Right lobe of liver (tissue), 6 donors: ENCODE measurements around the gene DNM3. TPM values are rescaled to one million over a fixed set of nuclear protein-coding genes. Genes with fewer than 3 reads are reported as not detected.

Experiments
- ATAC-seq, 4 donors: fragments of 200-7000 bp; cut with Tn5 transposase; one replicate each; pipeline ENCODE4 v1.9.1; 2020; ENCODE audit warnings: mild to moderate bottlenecking in 4 of 4, moderate library complexity in 4 of 4
- DNase-seq, 3 donors: peaks; one replicate each; pipeline ENCODE4 v3.0.0-alpha.2; 2020
- H3K27ac ChIP-seq, 3 donors: fragments of 200-600 bp; one replicate each; pipeline ENCODE4 v1.8.0; 2022
- H3K27me3 ChIP-seq, 2 donors: fragments of 200-600 bp; one replicate each; pipeline ENCODE4 v1.8.0; 2022
- H3K36me3 ChIP-seq, 4 donors: fragments of 200-600 bp; sonication (generic) in 1 of 4; one replicate each; pipeline versions ENCODE4 v1.5.1 to v1.8.0; 2017 to 2022; ENCODE audit warnings: control low read depth in 1 of 4
- H3K4me1 ChIP-seq, 4 donors: fragments of 200-600 bp; sonication (generic) in 1 of 4; one replicate each; pipeline versions ENCODE4 v1.5.1 to v1.8.0; 2017 to 2022; ENCODE audit warnings: control low read depth in 1 of 4
- H3K4me3 ChIP-seq, 3 donors: fragments of 200-600 bp; one replicate each; pipeline ENCODE4 v1.8.0; 2022
- H3K9me3 ChIP-seq, 4 donors: fragments of 200-600 bp; sonication (generic) in 1 of 4; one replicate each; pipeline versions ENCODE4 v1.5.1 to v1.8.0; 2017 to 2022; ENCODE audit warnings: control low read depth in 1 of 4
- POLR2A ChIP-seq: fragments of 450-650 bp; IDR thresholded peaks from one replicate; pipeline ENCODE4 v1.6.1; 2017; ENCODE audit warnings: antibody characterized with exemption, mild to moderate bottlenecking
- WGBS: methylation state at CpG from one replicate; pipeline ENCODE4 v1.1.6; 2018; ENCODE audit warnings: low coverage, low lambda C conversion rate; ENCODE audit not compliant: insufficient coverage; ENCODE audit errors: missing lambda C conversion rate; 5-methylcytosine and 5-hydroxymethylcytosine counted together
- intact Hi-C, 2 donors: fragments of 100-400 bp; cut with DNase I; formaldehyde crosslinking; loops; one replicate each; pipeline versions ENCODE4 v1.11.2 to v1.14.1; 2022
- total RNA-seq, 6 experiments: library from RNA; depleted of rRNA in 2 of 6; stranded (reverse); fragments of >200 nt in 2 of 6; fragmentation: NEBNext Ultra II Directional in 3 of 6; extraction: Animal tissue kit (Norgen Biotek cat#: 25700) in 3 of 6; gene quantifications; one replicate each; pipeline versions ENCODE4 v1.1.0 to v1.2.4, GENCODE V29; 2016 to 2023
- TF ChIP-seq, protein P1 (sequence below), 4 donors: fragments of 200-600 bp in 3 of 4; fragments of 450-650 bp in 1 of 4; IDR thresholded peaks; one replicate each; pipeline versions ENCODE4 v1.5.1 to v1.8.0; 2016 to 2022; ENCODE audit warnings: antibody characterized with exemption in 4 of 4, mild to moderate bottlenecking in 2 of 4
- donor health status: DM: no; HTN: yes; CAD: no.
- donor health status: DM: no; HTN: no; CAD: no.
- donor health status: DM: no; HTN: no; CAD: no.
- donor health status: DM: no; HTN: yes; CAD: no.
- donor health status: DM: no; HTN: yes; CAD: no.

Gene DNM3
- total RNA-seq, 6 experiments from 2014 or later, result 0.29 to 0.92 (median 0.43) TPM

DNA sequence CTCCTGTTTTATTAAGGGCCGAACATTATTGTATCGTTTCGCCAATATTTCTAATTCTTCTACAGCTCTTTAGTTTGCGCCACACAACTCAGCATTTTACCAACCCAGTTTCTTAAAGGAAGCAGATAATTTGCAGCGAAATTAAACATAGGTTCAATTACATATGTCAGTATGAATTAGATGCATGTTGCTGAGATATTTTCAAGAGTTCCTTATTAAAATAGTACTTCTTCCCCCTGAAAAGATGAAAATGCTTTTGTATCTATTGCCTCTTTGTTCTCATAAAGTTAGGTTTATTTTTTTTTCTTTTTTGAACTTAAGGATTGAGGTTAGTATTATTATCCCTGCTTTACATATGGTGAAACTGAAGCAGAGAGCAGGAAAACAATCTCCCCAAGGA is 395.7 kb downstream of the DNM3 start:
- Histone ChIP-seq H3K36me3 (no peaks in the 10 kb centered on the region), H3K9me3 (no peaks in the 10 kb centered on the region), H3K27ac (no peak overlapping the region), H3K4me3 (no peak overlapping the region), H3K4me1 (no peaks in the 10 kb centered on the region), H3K27me3 (no peaks in the 10 kb centered on the region)
- intact Hi-C loops, result no loop called here
- 70% methylated on average over 4 of the region's 5 CpGs for WGBS
- no peak for ATAC-seq
- TF ChIP-seq POLR2A, result no peak
- TF ChIP-seq, protein P1, sequence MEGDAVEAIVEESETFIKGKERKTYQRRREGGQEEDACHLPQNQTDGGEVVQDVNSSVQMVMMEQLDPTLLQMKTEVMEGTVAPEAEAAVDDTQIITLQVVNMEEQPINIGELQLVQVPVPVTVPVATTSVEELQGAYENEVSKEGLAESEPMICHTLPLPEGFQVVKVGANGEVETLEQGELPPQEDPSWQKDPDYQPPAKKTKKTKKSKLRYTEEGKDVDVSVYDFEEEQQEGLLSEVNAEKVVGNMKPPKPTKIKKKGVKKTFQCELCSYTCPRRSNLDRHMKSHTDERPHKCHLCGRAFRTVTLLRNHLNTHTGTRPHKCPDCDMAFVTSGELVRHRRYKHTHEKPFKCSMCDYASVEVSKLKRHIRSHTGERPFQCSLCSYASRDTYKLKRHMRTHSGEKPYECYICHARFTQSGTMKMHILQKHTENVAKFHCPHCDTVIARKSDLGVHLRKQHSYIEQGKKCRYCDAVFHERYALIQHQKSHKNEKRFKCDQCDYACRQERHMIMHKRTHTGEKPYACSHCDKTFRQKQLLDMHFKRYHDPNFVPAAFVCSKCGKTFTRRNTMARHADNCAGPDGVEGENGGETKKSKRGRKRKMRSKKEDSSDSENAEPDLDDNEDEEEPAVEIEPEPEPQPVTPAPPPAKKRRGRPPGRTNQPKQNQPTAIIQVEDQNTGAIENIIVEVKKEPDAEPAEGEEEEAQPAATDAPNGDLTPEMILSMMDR (IDR thresholded peaks at IDR 0.05), result no peak
- DNase-seq, result no peak

DNA sequence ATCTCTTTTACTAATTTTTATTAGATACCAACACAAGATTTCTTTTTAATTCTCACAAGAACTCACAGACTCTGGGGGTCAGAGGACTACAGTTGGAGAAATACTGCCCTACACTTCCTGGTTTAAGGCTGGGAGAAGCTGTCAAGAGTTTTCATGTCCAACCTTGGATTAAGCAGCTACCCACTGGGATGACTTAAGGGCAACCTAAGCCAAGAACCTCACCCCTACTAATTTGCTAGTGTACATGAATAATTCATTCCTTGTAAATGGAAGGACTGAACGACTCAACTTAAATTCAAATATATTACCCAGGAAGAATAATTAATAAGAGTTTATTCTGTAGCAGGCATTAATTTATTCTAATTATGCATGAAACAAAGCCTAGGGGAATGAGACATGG is 396.9 kb downstream of the DNM3 start:
- H3K27ac ChIP-seq, result no peak overlapping the region
- H3K36me3 ChIP-seq, result no peaks in the 10 kb centered on the region
- ATAC-seq (no peak), DNase-seq (no peak)
- H3K4me1 ChIP-seq, result no peaks in the 10 kb centered on the region
- H3K4me3 ChIP-seq, result no peak overlapping the region
- WGBS, result 67% methylated on average over 1 of the region's 1 CpG
- no peaks in the 10 kb centered on the region for H3K27me3 ChIP-seq
- no peaks in the 10 kb centered on the region for H3K9me3 ChIP-seq
- intact Hi-C loops, result no loop called here
- TF ChIP-seq POLR2A, result no peak
- TF ChIP-seq, protein P1 (IDR thresholded peaks at IDR 0.05), result no peak

DNA sequence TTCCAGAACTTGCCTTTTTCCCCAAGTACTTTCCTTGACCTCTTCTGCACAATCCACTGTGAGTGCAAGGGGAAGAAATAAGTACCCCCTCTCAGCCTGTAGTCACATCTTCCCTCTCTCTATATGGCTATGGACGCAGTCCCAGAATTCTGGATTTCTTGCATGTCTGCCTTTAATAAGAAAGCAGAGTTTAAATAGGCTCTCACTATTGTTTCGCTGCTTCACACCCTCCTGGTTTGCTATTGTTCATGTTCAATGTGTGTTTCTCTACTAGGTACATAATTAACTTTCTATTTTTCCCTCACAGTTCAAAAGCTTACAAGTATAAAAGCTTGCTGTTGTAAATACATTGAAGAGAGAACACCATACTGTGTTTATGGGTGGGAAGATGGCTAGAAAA is 397.7 kb downstream of the DNM3 start:
- TF ChIP-seq POLR2A, result no peak
- TF ChIP-seq, protein P1 (IDR thresholded peaks at IDR 0.05), result no peak
- ATAC-seq (no peak), DNase-seq (no peak)
- Histone ChIP-seq H3K4me1 (no peaks in the 10 kb centered on the region), H3K36me3 (no peaks in the 10 kb centered on the region), H3K27ac (no peak overlapping the region), H3K4me3 (no peak overlapping the region), H3K9me3 (no peaks in the 10 kb centered on the region), H3K27me3 (no peaks in the 10 kb centered on the region)
- intact Hi-C loops, result no loop called here
- 88% methylated on average over 2 of the region's 2 CpGs for WGBS

GRCh38 chr1:172239901-172240300 is 398.6 kb downstream of the DNM3 start:
- intact Hi-C loops, result no loop called here
- no peaks in the 10 kb centered on the region for H3K36me3 ChIP-seq
- no peaks in the 10 kb centered on the region for H3K4me1 ChIP-seq
- WGBS, result 82% methylated on average over 1 of the region's 2 CpGs
- no peaks in the 10 kb centered on the region for H3K9me3 ChIP-seq
- TF ChIP-seq, protein P1 (IDR thresholded peaks at IDR 0.05), result no peak
- TF ChIP-seq POLR2A, result no peak
- no peak for DNase-seq
- no peak overlapping the region for H3K27ac ChIP-seq
- no peaks in the 10 kb centered on the region for H3K27me3 ChIP-seq
- no peak for ATAC-seq
- H3K4me3 ChIP-seq, result no peak overlapping the region

DNA sequence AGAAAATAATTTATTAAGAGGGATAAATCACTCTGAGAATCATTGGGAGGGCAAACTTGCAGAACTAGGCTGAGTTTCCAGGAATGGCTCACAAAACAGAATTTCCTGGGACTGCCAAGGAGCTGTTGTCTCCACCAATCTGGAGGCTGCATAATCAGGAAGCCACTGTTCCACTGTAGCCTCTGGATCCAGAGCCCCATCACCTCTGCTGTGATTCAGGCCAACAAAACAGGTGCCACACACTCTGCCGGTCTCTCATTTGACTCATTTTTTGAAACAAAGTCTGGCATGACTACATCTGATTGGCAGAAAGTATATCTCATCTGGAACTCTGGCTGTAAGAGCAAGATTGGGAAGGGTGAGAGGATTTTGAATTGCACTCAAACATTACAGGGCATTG is 400.2 kb downstream of the DNM3 start:
- intact Hi-C loops, result no loop called here
- Histone ChIP-seq H3K36me3 (no peaks in the 10 kb centered on the region), H3K27me3 (no peaks in the 10 kb centered on the region), H3K27ac (no peak overlapping the region), H3K4me1 (no peaks in the 10 kb centered on the region), H3K4me3 (no peak overlapping the region), H3K9me3 (no peaks in the 10 kb centered on the region)
- ATAC-seq (no peak), DNase-seq (no peak)
- WGBS, result 71% methylated on average over 1 of the region's 1 CpG
- TF ChIP-seq POLR2A, result no peak
- TF ChIP-seq, protein P1 (IDR thresholded peaks at IDR 0.05), result no peak
